Measurements from ENCODE around the gene EXT2.

Gene EXT2

DNA sequence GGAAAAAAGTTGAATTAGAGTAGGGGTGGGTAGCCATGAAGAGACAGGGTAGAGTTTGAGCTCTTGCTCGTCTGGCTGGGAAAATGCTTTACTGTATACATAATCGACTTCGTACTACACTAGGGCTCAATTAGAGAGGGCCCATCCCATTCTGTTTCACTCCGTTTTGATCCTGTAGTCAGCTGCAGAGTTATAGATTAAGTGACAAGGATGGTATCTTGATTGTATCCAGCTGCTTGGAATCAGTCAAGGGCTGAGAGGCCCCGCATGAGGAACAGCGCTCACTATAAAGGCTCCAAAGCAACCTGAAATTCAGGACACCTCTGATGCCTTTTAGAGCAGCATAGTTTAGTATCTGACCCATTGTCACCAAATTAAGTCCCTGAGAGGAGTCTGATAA, 132.9 kb downstream of the EXT2 start:
- in situ Hi-C loops (cut with MboI; ENCODE audit: low sequenced_read_pairs), result loop anchor here (25.0 kb wide), 1 partner anchor 109 kb away; no protein-coding TSS in a partner anchor

- in situ Hi-C loops (cut with MboI; ENCODE audit: low sequenced_read_pairs), result loop anchor here (25.0 kb wide), 1 partner anchor 108 kb away; no protein-coding TSS in a partner anchor
Measured at GRCh38 chr11:44229098-44229497, 133.6 kb downstream of the EXT2 start.

DNA sequence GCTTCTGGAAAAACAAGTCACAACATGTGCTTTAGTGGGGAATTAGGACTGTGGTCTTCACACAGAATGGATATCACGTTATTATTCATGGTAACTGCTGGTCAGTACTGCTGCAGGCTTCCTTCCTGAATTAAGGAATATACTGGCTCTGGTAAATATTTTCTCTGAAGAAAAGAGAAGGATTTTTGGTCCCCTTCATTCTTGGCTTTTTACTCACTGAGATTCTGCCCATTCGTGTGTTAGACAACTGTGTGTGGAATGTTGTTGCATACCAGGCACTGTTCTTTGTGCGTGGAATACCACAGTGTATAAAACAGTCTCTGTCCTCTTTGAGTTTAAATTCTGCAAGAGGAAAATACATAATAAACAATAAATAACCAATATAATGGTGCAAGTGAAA, 134.1 kb downstream of the EXT2 start:
- in situ Hi-C loops (cut with MboI; ENCODE audit: low sequenced_read_pairs), result loop anchor here (25.0 kb wide), 1 partner anchor 108 kb away; no protein-coding TSS in a partner anchor

GRCh38 chr11:44235765-44236201, 140.3 kb downstream of the EXT2 start:
- in situ Hi-C loops (cut with MboI; ENCODE audit: low sequenced_read_pairs), result loop anchor here (25.0 kb wide), 1 partner anchor 102 kb away; no protein-coding TSS in a partner anchor

- in situ Hi-C loops (cut with MboI; ENCODE audit: low sequenced_read_pairs), result loop anchor here (25.0 kb wide), 1 partner anchor 101 kb away; no protein-coding TSS in a partner anchor
Measured at GRCh38 chr11:44236296-44236695, 140.8 kb downstream of the EXT2 start.

DNA sequence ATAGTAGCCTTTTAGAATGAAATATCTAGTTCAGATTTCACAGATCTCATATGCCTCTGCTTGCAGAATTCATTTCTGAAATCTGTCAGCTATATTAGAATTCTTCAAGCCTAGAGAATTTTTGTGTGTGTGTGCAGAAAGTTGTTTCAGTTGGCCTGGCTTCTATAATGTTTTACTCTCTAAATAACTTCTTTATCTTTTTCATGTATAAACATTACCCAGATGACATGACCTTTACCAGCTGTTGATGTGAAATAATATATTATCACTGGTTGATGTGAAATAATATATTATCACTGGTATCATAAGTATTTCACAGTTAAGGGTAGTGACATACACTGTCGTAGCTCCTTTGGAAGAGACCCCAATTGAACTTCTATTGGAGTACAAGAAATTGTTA, 141.7 kb downstream of the EXT2 start:
- in situ Hi-C loops (cut with MboI; ENCODE audit: low sequenced_read_pairs), result loop anchor here (25.0 kb wide), 1 partner anchor 100 kb away; no protein-coding TSS in a partner anchor

- in situ Hi-C loops (cut with MboI; ENCODE audit: low sequenced_read_pairs), result loop anchor here (25.0 kb wide), 1 partner anchor 95 kb away; no protein-coding TSS in a partner anchor
Measured at GRCh38 chr11:44241851-44242250, 146.4 kb downstream of the EXT2 start.

DNA sequence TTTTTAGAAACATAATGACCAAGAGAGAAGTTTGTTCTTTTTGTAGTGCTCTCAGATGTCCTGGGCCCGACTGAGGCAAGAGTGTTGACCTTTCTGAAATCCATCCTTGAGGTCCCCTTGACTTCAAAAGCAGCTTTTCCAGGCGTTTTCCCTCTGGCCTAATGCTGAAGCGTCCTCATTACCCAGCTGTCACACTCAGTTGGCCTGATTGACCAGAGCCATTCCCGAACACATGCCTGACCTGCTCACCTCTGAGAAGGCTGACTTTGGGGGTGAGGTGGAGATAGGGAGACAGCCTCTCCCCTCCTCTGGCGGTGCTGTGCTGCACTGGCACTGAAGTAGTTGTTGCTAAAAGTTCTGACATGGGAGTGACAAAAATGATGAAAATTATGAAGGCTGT, 147.6 kb downstream of the EXT2 start:
- in situ Hi-C loops (cut with MboI; ENCODE audit: low sequenced_read_pairs), result loop anchor here (25.0 kb wide), 1 partner anchor 94 kb away; no protein-coding TSS in a partner anchor

- in situ Hi-C loops (cut with MboI; ENCODE audit: low sequenced_read_pairs), result loop anchor here (25.0 kb wide), 1 partner anchor 94 kb away; no protein-coding TSS in a partner anchor
Measured at GRCh38 chr11:44243595-44244343, 148.3 kb downstream of the EXT2 start.

DNA sequence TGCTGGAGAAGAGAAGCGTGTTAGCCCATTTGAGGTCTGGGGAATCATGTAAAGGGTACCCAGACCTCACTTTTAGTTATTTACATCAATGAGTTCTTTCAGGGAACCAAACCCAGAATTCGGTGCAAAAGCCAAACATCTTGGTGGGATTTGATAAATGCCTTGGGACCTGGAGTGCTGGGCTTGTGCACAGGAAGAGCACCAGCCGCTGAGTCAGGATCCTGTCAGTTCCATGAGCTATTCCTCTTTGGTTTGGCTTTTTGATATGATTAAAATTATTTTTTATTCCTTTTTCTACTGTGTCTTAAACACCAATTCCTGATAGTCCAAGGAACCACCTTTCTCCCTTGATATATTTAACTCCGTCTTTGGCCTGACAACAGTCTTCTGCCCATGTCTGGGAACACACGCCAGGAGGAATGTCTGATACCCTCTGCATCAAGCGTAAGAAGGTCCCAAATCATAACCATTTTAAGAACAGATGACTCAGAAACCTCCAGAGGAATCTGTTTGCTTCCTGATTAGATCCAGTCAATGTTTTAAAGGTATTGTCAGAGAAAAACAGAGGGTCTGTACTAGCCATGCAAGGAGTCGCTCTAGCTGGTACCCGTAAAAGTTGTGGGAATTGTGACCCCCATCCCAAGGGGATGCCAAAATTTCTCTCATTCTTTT, 149.3 kb downstream of the EXT2 start:
- in situ Hi-C loops (cut with MboI; ENCODE audit: low sequenced_read_pairs), result loop anchor here (25.0 kb wide), 1 partner anchor 93 kb away; no protein-coding TSS in a partner anchor

- in situ Hi-C loops (cut with MboI; ENCODE audit: low sequenced_read_pairs), result loop anchor here (25.0 kb wide), 1 partner anchor 91 kb away; no protein-coding TSS in a partner anchor
Measured at GRCh38 chr11:44246726-44247125, 151.2 kb downstream of the EXT2 start.

GRCh38 chr11:44247508-44247907, 152.0 kb downstream of the EXT2 start:
- in situ Hi-C loops (cut with MboI; ENCODE audit: low sequenced_read_pairs), result loop anchor here (25.0 kb wide), 1 partner anchor 90 kb away; no protein-coding TSS in a partner anchor

DNA sequence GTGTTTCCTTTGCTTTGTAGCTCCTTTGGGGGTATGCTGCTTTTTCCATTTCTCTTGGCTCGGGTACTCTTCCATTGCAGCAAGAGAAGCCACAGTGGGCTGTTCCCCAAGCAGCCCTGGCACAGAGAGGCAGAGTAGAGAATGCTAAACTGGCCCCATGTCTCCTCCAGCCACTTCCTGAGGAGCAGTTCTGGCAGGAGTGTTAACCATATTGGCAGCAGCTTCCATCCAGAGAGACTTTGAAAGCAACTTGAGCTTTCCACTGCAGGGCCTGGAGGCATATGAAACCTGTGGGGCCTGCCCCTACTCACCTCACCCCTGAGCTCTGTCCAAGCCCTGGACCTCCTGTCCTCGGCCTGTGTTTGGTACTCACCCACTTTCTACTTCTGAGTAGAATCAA, 152.6 kb downstream of the EXT2 start:
- in situ Hi-C loops (cut with MboI; ENCODE audit: low sequenced_read_pairs), result loop anchor here (25.0 kb wide), 1 partner anchor 89 kb away; no protein-coding TSS in a partner anchor

DNA sequence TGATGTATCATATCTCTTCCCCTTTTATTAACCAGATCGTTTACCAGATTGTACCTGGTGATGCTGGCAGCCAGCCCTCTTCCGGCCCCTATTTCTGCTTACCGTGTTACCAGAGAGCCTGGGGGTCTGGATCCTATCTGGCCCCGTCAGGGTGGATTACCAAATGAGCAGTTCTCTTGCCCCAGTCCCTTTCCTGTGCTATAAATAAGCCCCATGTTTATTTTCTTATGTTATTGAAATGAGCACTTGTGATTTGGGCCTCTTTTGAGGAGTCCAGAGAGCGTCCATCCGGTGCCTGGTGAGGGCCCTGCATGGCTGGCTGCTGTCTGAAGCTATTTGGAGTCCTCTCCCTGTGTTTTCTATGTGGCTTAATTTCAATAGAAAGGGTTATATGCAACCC, 154.9 kb downstream of the EXT2 start:
- in situ Hi-C loops (cut with MboI; ENCODE audit: low sequenced_read_pairs), result no loop called here

DNA sequence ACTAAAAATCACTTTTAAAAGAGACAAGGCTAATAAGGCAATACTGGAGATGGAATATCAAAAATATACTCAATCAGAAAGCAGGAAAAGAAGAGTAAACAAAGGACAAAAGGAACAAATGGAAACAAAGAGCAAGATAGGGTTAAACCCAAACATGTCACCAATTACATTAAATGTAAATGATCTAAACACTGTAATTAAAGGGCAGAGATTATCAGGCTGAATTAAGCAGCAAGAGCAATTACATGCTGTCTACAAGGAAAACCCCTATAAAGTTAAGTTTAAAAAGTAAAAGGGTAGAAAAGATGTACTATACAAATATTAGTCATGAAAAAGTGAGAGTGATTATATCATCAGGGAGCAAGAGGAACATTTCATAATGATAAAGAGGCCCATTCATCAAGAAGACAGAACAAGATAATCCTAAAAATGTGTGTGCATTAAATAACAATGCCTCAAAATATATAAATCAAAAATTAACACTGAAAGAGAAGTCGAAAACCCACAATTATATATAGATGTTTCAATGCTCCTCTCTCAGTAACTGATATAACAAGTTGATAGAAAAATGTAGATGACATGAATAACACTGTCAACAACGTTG, 157.6 kb downstream of the EXT2 start:
- in situ Hi-C loops (cut with MboI; ENCODE audit: low sequenced_read_pairs), result no loop called here

DNA sequence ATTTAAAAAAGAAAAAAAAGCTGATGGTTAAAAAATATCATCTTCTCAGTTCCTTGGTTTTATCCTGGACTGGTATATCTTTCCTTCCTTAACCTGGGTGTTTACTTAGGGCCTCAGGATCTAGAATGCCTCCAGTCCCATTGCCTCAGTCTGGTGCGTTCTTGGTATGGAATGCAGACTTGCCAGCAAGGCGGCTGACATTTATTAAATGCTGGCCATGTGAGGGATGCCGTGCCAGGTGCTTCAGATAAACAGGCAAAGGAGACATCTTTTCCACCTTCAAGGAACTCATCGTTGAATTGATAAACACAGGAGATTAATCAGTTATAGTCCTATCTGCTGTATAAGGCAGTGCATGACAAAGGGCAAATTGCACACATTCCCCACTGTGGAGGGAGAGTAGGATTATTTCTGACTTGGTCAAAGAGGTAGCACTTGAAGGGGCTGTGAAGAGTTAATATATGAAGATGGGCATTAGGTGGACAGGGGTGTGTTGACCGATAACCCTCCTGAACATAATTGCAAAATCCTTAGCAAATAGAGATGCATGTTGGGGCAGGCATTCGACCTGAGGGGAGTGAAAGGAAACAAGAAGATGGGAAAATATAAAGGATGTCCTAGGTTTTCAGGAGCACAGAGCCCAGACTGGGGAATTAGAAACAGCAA, 160.1 kb downstream of the EXT2 start:
- in situ Hi-C loops (cut with MboI; ENCODE audit: low sequenced_read_pairs), result no loop called here

DNA sequence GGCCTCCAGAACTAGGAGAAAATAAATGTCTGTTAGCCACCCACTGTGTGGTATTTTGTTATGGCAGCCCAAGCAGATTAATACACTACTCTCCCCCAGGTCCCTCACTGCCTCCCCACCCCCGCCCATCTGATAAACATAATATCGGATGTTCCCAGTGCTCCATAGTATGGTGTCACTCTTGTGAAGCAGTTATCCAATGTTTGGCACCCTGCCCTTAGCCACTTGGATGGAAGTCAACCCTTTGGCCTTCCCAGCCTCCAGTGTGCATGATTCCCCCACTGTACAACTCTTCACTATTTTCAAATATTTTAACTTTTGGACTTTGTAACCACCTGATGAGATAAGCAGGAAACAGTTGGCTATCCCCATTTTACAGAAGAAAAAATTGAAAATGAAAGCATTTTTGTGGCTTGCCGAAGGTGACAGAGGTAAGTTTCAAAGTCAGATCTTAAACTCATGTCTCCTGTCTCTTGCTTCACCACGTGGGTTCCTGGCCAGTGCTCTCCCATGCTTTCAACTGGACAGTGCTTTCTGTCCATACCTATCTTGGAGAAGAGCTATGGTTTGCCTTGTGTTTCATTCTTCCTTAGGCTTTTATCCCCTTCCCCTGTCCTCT, 161.3 kb downstream of the EXT2 start:
- in situ Hi-C loops (cut with MboI; ENCODE audit: low sequenced_read_pairs), result no loop called here

GRCh38 chr11:44257338-44258189, 162.1 kb downstream of the EXT2 start:
- in situ Hi-C loops (cut with MboI; ENCODE audit: low sequenced_read_pairs), result no loop called here

DNA sequence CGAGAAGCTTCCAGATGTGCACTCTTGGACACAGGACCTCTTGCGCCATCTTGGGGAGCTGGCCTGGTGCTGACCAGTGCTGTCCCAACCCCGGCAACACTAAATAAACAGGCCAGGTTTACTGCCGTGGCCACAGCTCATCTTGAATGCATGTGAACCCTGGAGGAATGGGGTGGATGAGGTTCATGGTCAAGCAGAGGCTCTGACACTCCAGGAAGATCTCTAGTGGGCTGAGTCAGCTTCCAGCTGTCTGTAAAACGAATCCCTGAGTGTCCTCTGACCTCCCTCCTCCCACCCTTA, 162.7 kb downstream of the EXT2 start:
- in situ Hi-C loops (cut with MboI; ENCODE audit: low sequenced_read_pairs), result no loop called here
